SH-SY5Y (cell line): ENCODE data around the gene SCARF1.

ENCODE experiments used
- GATA2 ChIP-seq: IDR thresholded peaks from 2 replicates; pipeline ENCODE4 v1.6.1; 2011; ENCODE audit warnings: mild to moderate bottlenecking, low read depth, low read length
- GATA3 ChIP-seq: IDR thresholded peaks from 2 replicates; pipeline ENCODE4 v1.6.1; 2011; ENCODE audit warnings: low read depth, mild to moderate bottlenecking, low read length, moderate library complexity

GRCh38 chr17:1627182-1627981, 18.1 kb downstream of the SCARF1 start:
- TF ChIP-seq GATA2, result no peak
- TF ChIP-seq GATA3, result no peak
